Fibroblast of peridontal ligament (primary cell): Measurements from ENCODE around the gene SLC2A13.
"Not testable (repeated sequence)": the region's sequence is repeated elsewhere in the genome, so short reads cannot be mapped to it uniquely, and the experiment has no call there.

Experiments
- DNase-seq: peaks from one replicate; pipeline ENCODE4 v3.0.0-alpha.2; 2010; ENCODE audit errors: extremely low read depth

SLC2A13 gene

DNA sequence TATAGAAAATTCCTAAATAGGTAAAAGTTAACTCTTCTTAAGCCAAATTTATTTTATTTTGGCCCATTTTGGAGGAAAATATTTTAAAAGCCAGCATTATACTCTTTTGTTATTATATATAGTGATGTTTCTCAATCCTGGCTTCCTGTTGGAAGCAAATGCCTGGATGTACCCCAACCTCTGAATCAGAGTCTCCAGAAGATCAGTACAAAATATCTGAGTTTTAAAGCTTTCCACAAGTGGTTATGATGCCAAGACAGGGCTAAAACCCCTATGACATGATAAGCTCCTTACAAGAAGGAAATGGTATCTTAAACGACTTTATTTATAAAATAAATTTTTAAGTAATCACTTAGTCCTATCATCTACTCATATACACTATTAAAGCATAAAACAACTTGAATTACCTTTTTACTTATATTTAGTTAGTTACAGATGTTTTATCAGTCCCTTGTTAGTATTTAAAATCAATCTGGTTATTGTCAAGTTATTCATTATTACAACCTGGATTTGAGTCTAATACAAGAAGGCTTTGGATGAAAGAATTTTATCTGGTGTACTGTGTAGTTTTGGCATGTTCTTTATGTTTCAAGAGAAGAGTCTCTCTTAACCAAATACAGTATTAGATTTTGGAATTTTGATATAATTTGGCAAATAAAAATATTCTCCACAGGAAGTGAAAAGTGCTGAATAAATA is 238.1 kb downstream of the SLC2A13 start:
- no peak for DNase-seq

DNA sequence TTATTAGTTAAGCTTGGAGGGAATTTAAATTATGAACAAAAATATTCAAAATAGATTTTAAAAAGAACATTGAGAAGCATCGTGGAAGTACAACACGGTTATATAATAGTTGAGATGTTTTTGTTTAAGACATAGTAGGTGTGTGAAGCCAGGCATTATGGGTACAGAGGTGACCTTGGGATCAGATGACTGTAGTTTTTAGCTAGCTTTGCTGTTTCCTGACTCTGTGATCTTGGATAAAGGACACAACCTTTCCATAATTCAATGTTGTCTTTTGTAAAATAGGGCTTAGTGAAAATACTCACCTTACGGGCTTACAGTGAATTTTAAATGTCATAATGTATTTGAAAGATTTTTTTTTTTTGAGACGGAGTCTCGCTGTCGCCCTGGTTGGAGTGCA is 239.7 kb downstream of the SLC2A13 start:
- no peak for DNase-seq

DNA sequence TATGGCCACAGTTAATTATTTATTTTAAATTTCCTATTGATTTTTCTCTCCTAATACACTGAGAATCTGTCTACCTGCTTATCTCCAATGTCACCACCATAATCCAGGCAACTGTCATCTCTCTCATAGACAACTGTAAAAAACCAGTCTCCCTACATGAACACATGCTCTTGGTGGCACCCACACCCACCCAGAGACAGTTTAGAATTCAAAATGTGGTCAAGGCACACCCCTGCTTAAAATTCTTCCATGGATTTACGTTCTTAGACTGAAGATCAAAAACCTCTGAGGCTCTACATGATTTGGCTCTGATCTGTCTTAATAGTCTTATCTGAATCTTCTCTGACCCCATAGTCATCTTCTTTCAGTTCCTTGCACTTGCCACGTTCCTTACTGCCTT is 245.2 kb downstream of the SLC2A13 start:
- DNase-seq = no peak

DNA sequence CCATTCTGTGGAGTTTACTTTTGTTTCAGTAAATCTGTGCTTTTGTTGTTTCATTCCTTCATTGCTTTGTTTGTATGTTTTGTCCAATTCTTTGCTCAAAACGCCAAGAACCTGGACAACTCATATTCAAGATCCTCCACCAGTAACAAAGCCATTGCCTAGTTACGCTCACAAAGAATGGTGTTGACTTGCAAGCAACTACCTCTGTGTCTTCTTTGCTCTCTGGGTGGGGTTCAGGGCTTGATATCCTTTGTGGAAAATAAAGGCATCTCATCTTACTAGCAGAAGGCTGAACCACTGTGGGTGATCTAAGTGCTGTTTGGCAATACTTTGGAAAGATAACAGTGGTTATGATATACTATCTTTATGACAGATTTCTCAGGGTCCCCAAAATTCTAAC is 252.9 kb downstream of the SLC2A13 start:
- DNase-seq = no peak

DNA sequence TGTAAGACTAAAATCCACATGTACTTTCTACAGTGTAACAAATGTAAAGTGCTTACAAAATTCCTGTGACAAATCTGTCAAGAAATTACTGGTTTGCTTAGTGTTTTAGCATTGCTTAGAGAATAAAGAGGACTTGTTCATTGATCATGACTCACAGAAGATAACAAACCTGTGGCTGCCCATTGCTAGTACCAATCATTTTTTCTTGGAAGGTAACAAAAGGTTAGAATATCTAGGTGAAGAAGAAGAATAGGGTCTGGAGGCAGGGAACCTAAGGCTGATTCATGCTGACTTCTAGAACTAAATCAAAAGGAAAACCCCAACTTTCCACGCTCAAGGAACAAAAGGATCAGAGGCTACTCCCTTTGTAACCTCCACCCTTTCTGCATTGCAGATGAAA is 253.5 kb downstream of the SLC2A13 start:
- no peak for DNase-seq

DNA sequence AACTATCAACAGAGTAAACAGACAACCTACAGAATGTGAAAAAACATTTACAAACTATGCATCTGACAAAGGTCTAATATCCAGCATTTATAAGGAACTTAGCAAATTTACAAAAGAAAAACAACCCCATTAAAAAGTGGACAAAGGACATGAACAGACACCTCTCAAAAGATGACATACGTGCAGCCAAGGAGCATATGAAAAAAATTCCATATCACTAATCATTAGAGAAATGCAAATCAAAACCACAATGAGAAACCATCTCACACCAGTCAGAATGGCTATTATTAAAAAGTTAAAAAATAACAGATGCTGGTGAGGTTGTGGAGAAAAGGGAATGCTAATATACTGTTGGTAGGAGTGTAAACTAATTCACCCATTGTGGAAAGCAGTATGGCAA is 257.7 kb downstream of the SLC2A13 start:
- DNase-seq = not testable (repeated sequence)

DNA sequence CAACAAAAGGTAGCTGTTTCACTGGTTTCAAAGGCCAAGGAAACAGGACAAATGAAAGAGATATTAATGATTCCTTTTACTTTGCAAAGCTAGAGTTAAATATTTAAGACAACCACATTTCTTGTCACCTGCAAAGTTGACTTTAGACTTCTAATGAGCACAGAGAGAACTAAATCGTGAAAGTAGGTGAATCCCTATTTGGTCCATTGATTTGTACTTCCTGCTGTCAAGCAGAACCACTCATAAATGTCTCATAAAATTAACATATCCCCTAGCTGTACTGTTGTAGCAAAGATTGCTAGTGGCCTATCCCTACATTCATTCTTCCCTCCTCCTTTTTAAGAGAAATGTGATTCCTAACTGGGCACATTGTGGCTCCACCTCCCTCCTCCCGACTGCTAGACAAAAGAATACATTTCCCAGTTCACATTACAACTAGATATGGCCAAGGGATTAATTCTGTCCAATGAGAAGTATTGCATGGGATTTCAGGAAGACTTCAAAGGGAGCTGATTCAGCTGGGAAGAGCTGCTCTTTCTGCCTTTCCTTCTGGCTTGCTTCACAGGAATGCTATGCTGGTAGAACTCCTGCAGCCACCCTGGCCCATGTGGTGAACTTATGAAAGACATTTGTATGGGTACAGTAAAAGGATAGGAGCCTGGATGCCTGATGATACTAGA is 258.8 kb downstream of the SLC2A13 start:
- DNase-seq = peak; percentile 59

DNA sequence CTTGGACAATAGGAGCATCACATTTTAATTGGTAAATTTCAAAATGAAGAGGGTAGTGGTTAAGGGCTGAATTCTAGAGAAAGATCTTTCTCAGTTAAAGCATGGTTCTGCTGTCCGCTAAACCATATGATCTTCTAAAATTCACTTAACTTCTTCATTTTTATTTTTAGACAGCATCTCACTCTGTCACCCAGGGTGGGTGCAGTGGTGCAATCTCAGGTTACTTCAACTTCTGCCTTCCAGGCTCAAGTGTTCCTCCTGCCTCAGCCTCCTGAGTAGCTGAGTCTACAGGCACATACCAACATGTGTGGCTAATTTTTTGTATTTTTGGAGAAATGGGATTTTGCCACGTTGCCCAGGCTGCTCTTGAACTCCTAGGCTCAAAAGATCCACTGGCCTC is 259.6 kb downstream of the SLC2A13 start:
- no peak for DNase-seq

DNA sequence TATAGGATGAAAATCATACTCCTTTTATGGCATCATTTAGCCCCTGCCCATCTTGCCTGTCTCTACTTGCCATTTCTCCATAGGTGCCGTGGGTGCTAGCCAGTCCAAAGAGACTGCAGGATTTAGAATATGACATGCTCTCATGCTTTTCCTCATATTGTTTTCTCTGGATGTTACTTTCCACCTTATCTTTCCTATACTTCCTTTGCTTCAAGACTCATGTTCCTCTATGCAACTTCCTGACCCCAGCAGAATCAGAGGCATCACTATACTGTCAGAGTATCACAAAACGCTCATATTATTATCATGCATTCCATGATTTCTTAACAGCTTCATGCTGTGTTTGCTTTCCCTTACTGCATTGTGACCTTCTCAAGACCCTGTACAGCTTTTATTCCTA is 265.5 kb downstream of the SLC2A13 start:
- no peak for DNase-seq

DNA sequence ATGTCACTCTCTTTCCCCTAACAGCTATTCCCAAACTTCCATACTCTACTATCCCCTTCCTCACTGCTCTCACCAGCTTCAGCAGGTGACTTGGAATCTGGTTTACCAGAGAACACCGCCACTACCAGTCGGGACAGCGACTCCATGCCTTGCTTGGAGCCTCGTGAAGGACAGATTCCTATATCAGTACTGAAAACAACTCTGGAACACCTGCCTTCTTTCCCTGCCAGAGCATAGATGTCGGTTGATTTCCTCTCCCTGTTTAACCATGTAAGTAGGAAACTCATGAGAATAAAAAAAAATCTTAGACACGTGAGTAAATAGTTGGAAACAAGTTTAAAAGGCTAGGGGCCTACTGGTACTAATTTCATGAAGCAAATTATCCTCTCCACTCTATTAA is 266.8 kb downstream of the SLC2A13 start:
- DNase-seq = no peak

DNA sequence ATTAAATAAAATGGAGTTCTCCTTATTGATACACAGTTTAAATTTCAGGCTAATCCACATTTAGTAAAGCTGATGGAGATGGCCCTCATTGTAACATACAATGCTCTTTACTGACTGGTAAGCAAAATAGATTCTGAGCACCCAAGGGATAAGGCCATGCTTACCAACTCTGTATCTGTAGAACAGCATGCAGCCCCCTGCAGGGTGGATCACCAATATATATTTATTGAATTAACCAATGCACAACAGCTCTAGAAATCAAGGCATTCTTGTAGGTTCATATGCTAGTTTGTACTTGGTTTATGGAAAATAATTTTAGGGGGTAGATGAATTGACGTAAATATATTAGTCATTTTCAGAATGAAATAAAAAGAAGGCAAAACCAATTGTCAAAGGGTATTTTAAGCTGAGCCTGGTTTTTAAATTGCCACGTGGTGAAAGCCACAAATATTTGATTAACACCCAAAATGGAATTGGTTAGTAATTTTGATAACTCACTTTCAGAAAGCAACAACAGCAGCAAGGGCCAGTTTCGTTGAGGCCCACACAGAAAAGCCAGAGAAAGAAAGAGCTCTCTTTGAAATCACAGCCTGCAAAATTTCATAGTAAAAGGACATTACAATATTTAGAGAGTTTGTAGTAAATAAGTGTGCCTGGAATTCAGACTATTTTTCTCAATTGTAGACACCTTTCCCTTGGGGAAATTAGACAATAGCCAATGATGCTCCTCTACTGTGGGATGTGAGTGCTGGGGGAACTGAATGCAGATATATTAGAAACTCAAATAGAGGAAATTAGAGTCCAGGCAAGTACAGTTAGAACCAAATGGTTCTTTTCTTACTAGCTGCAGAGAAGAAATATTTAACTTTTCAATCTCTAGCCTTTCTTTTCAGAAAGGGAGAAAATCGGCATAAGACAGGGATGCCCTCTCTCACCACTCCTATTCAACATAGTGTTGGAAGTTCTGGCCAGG is 270.1 kb downstream of the SLC2A13 start:
- no peak for DNase-seq

DNA sequence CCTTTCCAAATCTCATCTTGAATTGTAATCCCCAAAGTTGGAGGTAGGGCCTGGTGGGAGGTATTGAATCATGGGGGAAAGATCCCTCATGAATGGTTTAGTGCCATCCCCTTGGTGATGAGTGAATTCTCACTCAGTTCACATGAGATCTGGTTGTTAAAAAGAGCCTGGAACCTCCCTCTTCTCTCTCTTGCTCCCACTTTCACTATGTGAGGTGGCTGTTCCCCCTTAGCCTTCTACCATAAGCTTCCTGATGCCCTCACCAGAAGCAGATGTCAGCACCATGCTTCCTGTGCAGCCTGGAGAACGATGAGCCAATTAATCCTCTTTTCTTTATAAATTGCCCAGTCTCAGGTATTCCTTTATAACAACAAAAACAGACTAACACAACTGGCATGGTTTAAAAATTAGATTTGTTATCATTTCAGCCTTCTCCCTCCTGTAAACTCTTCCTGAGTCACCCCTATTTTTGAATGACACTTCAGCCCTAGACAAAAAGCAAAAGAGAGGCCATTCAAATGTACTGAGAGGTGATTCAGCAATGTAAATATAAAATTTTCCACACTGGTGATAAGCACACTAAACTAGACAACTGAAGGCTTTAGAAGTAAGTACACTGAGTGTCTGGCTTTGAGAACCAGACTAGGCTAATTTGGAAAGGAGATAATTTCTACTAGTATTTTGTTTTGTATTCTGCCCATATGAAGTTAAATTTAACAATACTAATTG is 274.1 kb downstream of the SLC2A13 start:
- no peak for DNase-seq

DNA sequence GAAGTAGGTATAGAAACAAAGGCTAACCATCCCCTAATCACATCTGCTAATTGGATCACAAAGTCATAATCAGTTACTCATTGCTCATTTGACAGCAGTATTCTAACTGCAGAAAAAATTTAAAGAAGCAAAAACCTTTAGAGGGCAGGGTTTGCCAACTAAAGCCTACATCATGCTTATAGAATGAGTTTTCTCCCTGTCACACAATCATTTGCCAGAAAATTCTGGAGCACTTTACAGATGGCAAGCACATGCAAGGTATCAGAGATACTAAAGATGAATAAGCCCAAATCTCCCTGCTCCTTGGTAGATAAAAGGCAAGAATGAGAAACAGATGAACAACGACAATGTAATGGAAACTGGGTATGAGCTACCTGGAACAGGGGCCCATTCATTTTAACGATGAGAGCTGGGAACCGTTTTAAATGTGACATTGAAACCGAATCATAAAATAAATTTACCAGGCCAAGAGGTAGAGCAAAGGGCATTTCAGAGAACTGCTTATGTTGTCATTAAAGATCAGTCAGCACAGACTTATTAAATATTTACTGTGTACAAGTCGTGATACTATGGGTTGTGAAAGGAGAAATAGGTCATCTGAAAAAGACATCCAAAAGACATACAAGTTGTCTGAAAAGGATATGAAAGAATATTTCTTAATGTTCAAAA is 274.9 kb downstream of the SLC2A13 start:
- DNase-seq = peak; percentile 45

DNA sequence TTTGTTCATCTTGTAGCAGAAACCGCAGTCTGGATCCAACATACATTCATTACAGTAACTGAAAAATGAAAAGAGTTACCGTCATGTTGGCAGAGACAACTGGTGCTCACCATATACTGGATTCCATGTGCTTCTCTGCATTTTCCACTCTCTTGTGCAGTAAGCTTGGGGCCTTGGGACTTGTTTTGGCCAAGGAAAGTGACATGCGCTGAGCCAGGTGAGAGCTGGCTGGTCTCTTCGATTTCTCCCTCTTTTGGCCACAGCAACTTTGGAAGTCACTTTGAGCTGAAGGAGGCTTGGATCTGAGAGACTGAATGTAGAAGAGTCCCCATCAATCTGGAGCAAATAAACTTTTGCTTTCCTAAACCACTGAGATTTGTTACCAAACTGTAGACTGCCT is 275.7 kb downstream of the SLC2A13 start:
- no peak for DNase-seq

DNA sequence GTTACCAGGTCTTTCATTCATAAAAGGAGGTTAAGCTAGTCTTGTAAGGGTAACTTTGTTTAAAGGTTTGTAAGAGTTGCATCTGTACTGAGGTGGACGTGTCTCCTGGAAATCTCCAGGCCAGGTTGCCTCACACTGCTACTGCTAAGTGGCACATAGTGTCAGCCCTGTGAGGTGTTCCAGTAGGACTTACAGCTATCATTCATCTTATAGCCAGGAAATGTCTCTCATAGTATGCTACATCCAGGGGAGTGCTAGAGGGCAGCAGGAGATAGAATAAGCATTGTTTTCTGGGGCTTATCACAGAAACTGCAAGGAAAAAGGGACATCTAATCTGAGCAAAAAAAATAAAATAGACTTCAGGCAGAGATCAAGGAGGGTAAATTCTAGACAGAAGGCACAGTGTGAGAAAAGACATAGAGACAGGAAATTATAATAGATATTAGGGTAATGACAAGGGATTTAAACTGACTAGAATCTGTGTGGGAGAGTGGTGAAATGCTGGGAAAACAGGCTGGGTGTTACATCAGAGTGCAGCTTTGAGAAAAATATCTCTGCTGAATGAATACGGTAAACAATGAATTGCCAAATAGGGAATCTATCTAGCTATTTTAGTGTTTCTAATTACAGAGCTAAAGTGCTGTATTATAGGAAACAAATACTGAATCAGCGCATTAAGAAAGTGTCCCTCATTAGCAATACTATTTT is 281.2 kb downstream of the SLC2A13 start:
- DNase-seq = peak; percentile 37

DNA sequence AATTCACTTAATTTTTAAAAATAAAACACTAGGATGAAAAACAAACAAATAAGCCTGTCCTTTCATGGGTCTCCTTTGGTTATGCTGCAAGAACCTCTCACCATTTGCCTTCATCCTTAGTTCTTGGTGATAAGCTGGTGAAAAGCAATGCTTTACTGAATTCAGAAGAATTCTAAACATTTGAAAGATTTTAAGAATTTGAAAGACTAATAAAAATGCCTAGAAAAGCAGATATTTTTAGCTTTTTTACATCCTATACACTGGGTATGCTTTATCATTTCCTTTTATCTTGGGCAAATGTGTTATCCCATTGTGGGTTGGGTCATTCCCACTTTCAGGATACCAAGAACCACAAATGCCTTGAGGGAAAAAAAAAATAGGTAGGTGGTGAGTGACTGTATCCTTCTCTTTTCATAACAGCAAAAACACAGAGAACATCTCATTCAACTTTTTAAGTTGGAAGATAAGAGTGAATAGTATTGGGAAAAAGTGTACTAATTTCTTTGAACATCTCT is 289.2 kb downstream of the SLC2A13 start:
- DNase-seq = no peak

DNA sequence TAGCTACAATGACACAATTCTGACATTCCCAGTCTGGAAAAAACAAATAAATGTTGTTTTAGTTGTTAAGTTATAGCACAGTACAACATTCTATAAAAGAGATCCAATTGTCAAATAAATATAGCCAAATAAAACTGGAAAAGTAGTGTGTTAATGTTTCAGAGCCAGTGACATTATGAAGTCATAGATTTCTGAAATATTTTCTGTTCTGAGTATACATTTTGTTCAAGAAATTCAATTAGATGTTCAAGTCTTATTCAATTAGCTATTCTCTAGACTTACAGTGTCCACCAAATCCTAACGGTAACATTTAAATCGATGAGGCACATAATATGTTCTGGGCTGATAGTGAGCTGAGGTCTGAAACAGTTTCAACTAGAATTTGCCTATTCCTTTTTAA is 290.1 kb downstream of the SLC2A13 start:
- no peak for DNase-seq

DNA sequence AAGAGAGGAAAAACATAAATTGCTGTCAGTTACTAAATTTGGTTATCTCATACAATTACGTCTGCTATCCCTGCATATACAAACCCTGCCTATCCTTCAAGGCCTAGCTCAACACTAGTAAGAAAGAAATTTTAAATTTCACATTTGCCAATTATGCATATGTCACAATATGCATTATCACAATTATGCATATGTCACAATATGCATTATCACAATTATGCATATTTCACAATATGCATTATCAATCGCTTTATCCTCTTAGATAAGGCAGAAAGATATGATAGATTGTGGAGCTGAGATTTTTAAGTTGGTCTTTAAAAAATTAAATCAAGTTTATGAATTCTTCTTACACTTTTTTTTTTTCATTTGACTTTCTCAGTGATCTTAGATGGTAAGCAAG is 291.3 kb downstream of the SLC2A13 start:
- DNase-seq = no peak

DNA sequence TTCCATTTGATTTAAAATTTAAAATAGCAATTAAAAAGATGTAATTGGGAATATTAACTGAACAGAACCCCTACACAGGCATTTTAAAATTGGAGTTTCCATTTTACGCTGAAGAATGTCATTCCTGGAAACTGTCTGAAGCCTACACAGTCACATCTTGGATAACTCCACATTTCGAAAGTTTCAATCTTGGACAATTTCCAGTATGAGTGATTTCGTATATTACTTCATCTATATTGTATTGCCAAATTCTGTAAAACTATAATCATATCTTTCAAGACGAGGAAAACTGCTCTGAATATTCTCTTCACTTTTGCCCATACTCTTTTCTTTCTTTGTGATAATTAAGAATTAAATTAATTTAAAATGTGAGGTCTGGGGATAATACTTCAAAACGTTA is 292.1 kb downstream of the SLC2A13 start:
- DNase-seq = peak; percentile 70

DNA sequence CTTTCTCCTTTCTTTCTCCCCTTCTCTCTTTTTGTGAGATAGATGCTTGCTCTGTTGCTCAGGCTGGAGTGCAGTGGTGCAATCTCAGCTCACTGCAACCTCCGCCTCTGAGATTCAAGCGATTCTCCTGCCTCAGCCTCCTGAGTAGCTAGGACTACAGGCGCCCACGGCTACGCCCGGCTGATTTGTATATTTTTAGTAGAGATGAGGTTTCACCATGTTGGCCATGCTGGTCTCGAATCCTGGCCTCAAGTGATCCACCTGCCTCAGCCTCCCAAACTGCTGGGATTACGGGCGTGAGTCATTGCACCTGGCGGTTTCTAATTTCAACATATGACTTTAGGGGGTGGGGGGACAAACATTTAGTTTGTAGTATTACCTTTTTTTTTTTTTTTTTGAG is 293.4 kb downstream of the SLC2A13 start:
- not testable (repeated sequence) for DNase-seq
